ENCODE measurements around the gene HENMT1. TPM values are rescaled to one million over a fixed set of nuclear protein-coding genes. Genes with fewer than 3 reads are reported as not detected.

HENMT1 gene
- total RNA-seq, 1 experiment from 2014 or later, result not detected

Other genes with a start within 250 kb of the HENMT1 start
- gene NBPF6, start 210.8 kb downstream of the HENMT1 start, total RNA-seq (2014; rRNA removed; shearing (Covaris generic)), result not detected in 2 replicates
- gene EEIG2, start 101.0 kb downstream of the HENMT1 start, total RNA-seq (2014; rRNA removed; shearing (Covaris generic)), result 14.7 and 16.5 TPM in 2 replicates
- 10.3 and 18.9 TPM in 2 replicates for gene PRPF38B, start 31.2 kb upstream of the HENMT1 start, total RNA-seq (2014; rRNA removed; shearing (Covaris generic))
- not detected in 2 replicates for gene FNDC7, start 51.8 kb upstream of the HENMT1 start, total RNA-seq (2014; rRNA removed; shearing (Covaris generic))
- gene STXBP3, start 85.6 kb upstream of the HENMT1 start, total RNA-seq (2014; rRNA removed; shearing (Covaris generic)), result 21.6 and 37.2 TPM in 2 replicates
- gene AKNAD1, start 196.0 kb upstream of the HENMT1 start, total RNA-seq (2014; rRNA removed; shearing (Covaris generic)), result not detected in 2 replicates
- 28.2 and 29.3 TPM in 2 replicates for gene GPSM2, start 215.9 kb upstream of the HENMT1 start, total RNA-seq (2014; rRNA removed; shearing (Covaris generic))

Measured in G401 (cell line).